Measurements from ENCODE around the gene OLFML2A.

- TF ChIP-seq CTCF (IDR thresholded peaks at IDR 0.05): no peak
- no peak for TF ChIP-seq POLR2A (IDR thresholded peaks at IDR 0.05)
Measured at GRCh38 chr9:124790301-124790700, 13.4 kb downstream of the OLFML2A start.
